ENCODE measurements around the gene GRIK1. TPM values are rescaled to one million over a fixed set of nuclear protein-coding genes. Genes with fewer than 3 reads are reported as not detected.

GRIK1 gene
- polyA plus RNA-seq, 1 donor, result 0.39 TPM

GRCh38 chr21:29719521-29719920 lies 220.3 kb downstream of the GRIK1 start:
- DNase-seq (ENCODE audit: low read depth), result no peak

- no peak for DNase-seq (ENCODE audit: low read depth)
These were observed 221.5 kb downstream of the GRIK1 start for GRCh38 chr21:29718081-29718815.

GRCh38 chr21:29717659-29718058 lies 222.1 kb downstream of the GRIK1 start:
- DNase-seq (ENCODE audit: low read depth), result no peak

- no peak for DNase-seq (ENCODE audit: low read depth)
These were observed 223.0 kb downstream of the GRIK1 start for GRCh38 chr21:29716753-29717152.

GRCh38 chr21:29715089-29715488 lies 224.7 kb downstream of the GRIK1 start:
- DNase-seq (ENCODE audit: low read depth), result no peak

- no peak for DNase-seq (ENCODE audit: low read depth)
These were observed 227.0 kb downstream of the GRIK1 start for GRCh38 chr21:29712818-29713217.

- no peak for DNase-seq (ENCODE audit: low read depth)
These were observed 228.6 kb downstream of the GRIK1 start for GRCh38 chr21:29711236-29711635.

GRCh38 chr21:29710498-29710897 lies 229.3 kb downstream of the GRIK1 start:
- DNase-seq (ENCODE audit: low read depth), result no peak

GRCh38 chr21:29708401-29708800 lies 231.4 kb downstream of the GRIK1 start:
- no peak for DNase-seq (ENCODE audit: low read depth)

GRCh38 chr21:29704719-29705118 lies 235.1 kb downstream of the GRIK1 start:
- no peak for DNase-seq (ENCODE audit: low read depth)

- DNase-seq (ENCODE audit: low read depth), result no peak
These were observed 238.1 kb downstream of the GRIK1 start for GRCh38 chr21:29701676-29702075.

- DNase-seq (ENCODE audit: low read depth), result no peak
These were observed 242.1 kb downstream of the GRIK1 start for GRCh38 chr21:29697555-29698193.

GRCh38 chr21:29696937-29697336 lies 242.9 kb downstream of the GRIK1 start:
- no peak for DNase-seq (ENCODE audit: low read depth)

- DNase-seq (ENCODE audit: low read depth), result no peak
These were observed 247.9 kb downstream of the GRIK1 start for GRCh38 chr21:29691616-29692491.

- no peak for DNase-seq (ENCODE audit: low read depth)
These were observed 250.0 kb downstream of the GRIK1 start for GRCh38 chr21:29689753-29690152.

GRCh38 chr21:29684106-29684505 lies 255.7 kb downstream of the GRIK1 start:
- DNase-seq (ENCODE audit: low read depth), result no peak

GRCh38 chr21:29682800-29683199 lies 257.0 kb downstream of the GRIK1 start:
- no peak for DNase-seq (ENCODE audit: low read depth)

- DNase-seq (ENCODE audit: low read depth), result no peak
These were observed 259.5 kb downstream of the GRIK1 start for GRCh38 chr21:29680273-29680672.

- no peak for DNase-seq (ENCODE audit: low read depth)
These were observed 261.2 kb downstream of the GRIK1 start for GRCh38 chr21:29678626-29679025.

GRCh38 chr21:29677326-29677725 lies 262.5 kb downstream of the GRIK1 start:
- no peak for DNase-seq (ENCODE audit: low read depth)

- no peak for DNase-seq (ENCODE audit: low read depth)
These were observed 263.4 kb downstream of the GRIK1 start for GRCh38 chr21:29676395-29676794.

GRCh38 chr21:29675451-29675850 lies 264.3 kb downstream of the GRIK1 start:
- no peak for DNase-seq (ENCODE audit: low read depth)

All from forelimb muscle (tissue), 1 donor.